Esophagus muscularis mucosa (tissue), 4 donors: ENCODE results near the gene RBM20. TPM values are rescaled to one million over a fixed set of nuclear protein-coding genes. Genes with fewer than 3 reads are reported as not detected.

Source experiments
- DNase-seq: peaks from one replicate; pipeline ENCODE4 v3.0.0-alpha.2; 2017; ENCODE audit errors: extremely low spot score
- H3K27ac ChIP-seq, 4 donors: fragments of 200-600 bp; sonication (generic); replicated peaks in 1 of 4; 1 replicate in 3 of 4; 2 replicates in 1 of 4; pipeline ENCODE4 v1.5.1; 2016 to 2019; ENCODE audit warnings: mild to moderate bottlenecking in 1 of 4
- H3K27me3 ChIP-seq, 4 donors: fragments of 200-600 bp; sonication (generic); one replicate each; pipeline versions ENCODE4 v1.5.1 to v1.6.0; 2016 to 2019
- H3K36me3 ChIP-seq, 4 donors: fragments of 200-600 bp; sonication (generic); one replicate each; pipeline ENCODE4 v1.5.1; 2016 to 2019
- H3K4me1 ChIP-seq, 4 donors: fragments of 200-600 bp; sonication (generic); one replicate each; pipeline ENCODE4 v1.5.1; 2016 to 2019
- H3K4me3 ChIP-seq, 4 donors: fragments of 200-600 bp; sonication (generic); 1 replicate in 2 of 4; 2 replicates in 2 of 4; pipeline ENCODE4 v1.5.1; 2016 to 2019; ENCODE audit warnings: mild to moderate bottlenecking in 4 of 4, moderate library complexity in 1 of 4
- H3K9me3 ChIP-seq, 4 donors: fragments of 200-600 bp; sonication (generic); 1 replicate in 3 of 4; 2 replicates in 1 of 4; pipeline ENCODE4 v1.5.1; 2016 to 2019
- EP300 ChIP-seq: sonication (generic); formaldehyde crosslinking; IDR thresholded peaks from one replicate; pipeline ENCODE4 v1.6.1; 2017; ENCODE audit warnings: antibody characterized with exemption
- POLR2A ChIP-seq: fragments of 450-650 bp; IDR thresholded peaks from one replicate; pipeline ENCODE4 v1.6.1; 2017; ENCODE audit warnings: antibody characterized with exemption, moderate library complexity, mild to moderate bottlenecking, low read depth
- POLR2AphosphoS5 ChIP-seq, 2 donors: sonication (generic); formaldehyde crosslinking; IDR thresholded peaks; one replicate each; pipeline ENCODE4 v1.6.1; 2017; ENCODE audit warnings: antibody characterized with exemption in 2 of 2
- WGBS: methylation state at CpG from one replicate; pipeline ENCODE4 v1.1.5; 2018; 5-methylcytosine and 5-hydroxymethylcytosine counted together
- intact Hi-C: fragments of 100-400 bp; cut with DNase I; formaldehyde crosslinking; loops from one replicate; pipeline ENCODE4 v1.15.1; 2023
- total RNA-seq, 4 donors: library from RNA; depleted of rRNA; stranded (reverse); fragments of >200 nt; gene quantifications; one replicate each; pipeline versions ENCODE4 v1.1.0 to v1.2.1, GENCODE V29; 2016
- TF ChIP-seq, protein P1 (sequence below), 3 experiments: fragments of 200-600 bp in 2 of 3; fragments of 450-650 bp in 1 of 3; sonication (generic) in 2 of 3; IDR thresholded peaks; one replicate each; pipeline ENCODE4 v1.5.1; 2017 to 2019; ENCODE audit warnings: antibody characterized with exemption in 3 of 3, mild to moderate bottlenecking in 2 of 3, moderate library complexity in 1 of 3

The RBM20 gene
- total RNA-seq, 4 donors from 2014 or later, result 5.3 to 7.7 (median 5.8) TPM

DNA sequence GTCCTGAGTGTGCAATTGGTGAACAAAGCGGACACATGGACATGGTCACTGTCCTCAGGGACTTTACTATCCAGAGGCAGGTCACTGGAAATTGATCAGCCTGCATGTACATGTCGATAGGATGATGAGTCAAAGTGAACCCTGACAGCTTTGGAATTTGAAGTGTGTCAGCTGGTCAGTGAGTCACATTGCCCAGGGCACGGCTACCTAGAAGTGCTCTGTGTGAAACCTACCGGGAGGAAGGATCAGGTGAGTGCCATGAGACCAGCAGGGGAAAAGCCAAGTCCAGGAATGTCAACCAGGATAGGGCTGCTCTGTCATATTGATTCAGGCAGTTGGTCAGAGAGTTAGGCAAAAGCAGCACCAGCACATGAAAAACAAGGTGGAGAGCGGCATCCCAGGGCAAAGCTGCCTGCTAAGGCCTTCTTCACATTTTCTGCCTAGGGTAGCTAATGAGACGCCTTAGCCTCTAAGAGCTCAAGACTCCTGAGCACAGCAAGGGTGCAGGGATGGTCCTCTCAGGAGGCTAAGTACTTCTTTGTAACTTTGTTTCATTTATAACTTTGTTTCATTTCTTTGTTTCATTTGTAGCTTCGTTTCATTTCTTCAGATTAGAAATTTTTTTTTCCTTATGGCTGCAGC is 208.2 kb downstream of the RBM20 start:
- no peaks in the 10 kb centered on the region for H3K27me3 ChIP-seq
- H3K4me1 ChIP-seq, result peaks cover 0 to 2% (median under 1%) of the 10 kb centered on the region in 4 donors
- no peaks in the 10 kb centered on the region for H3K9me3 ChIP-seq
- H3K36me3 ChIP-seq, result no peaks in the 10 kb centered on the region
- intact Hi-C loops, result no loop called here
- no peak overlapping the region for H3K4me3 ChIP-seq
- TF ChIP-seq EP300 (no peak), POLR2A (no peak)
- TF ChIP-seq, protein P1, sequence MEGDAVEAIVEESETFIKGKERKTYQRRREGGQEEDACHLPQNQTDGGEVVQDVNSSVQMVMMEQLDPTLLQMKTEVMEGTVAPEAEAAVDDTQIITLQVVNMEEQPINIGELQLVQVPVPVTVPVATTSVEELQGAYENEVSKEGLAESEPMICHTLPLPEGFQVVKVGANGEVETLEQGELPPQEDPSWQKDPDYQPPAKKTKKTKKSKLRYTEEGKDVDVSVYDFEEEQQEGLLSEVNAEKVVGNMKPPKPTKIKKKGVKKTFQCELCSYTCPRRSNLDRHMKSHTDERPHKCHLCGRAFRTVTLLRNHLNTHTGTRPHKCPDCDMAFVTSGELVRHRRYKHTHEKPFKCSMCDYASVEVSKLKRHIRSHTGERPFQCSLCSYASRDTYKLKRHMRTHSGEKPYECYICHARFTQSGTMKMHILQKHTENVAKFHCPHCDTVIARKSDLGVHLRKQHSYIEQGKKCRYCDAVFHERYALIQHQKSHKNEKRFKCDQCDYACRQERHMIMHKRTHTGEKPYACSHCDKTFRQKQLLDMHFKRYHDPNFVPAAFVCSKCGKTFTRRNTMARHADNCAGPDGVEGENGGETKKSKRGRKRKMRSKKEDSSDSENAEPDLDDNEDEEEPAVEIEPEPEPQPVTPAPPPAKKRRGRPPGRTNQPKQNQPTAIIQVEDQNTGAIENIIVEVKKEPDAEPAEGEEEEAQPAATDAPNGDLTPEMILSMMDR (IDR thresholded peaks at IDR 0.05), result no peak
- DNase-seq, result no peak
- H3K27ac ChIP-seq, result no peak overlapping the region
- WGBS, result 70% methylated on average over 7 of the region's 7 CpGs

DNA sequence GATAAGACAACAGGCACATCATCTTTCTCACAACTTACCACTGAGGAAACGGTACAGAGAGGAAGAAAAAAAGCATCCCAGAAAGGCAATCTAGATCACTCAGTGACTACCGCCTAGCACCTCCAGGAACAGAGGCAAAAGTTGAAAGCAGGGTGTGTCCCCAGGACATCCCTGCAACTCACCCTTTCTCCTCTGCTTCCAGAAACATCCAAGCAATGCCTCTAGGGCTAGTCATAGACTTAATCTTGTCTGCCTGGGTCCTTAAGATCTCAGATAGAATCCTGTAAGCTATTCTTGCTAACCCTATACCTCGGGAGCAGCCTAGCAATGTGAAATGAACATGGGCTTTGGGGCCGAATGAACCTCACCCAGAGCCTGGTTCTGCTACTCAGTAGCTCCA is 208.8 kb downstream of the RBM20 start:
- TF ChIP-seq EP300 (no peak), POLR2A (no peak), POLR2AphosphoS5 (IDR thresholded peaks at IDR 0.05) (no peak)
- TF ChIP-seq, protein P1 (IDR thresholded peaks at IDR 0.05), result no peak
- no peaks in the 10 kb centered on the region for H3K9me3 ChIP-seq
- no peak overlapping the region for H3K4me3 ChIP-seq
- peak; percentile 72 for DNase-seq
- H3K36me3 ChIP-seq, result no peaks in the 10 kb centered on the region
- intact Hi-C loops, result no loop called here
- H3K27me3 ChIP-seq, result no peaks in the 10 kb centered on the region
- H3K4me1 ChIP-seq, result peaks cover 0 to 8% (median 4%) of the 10 kb centered on the region in 4 donors
- no peak overlapping the region for H3K27ac ChIP-seq
- 82% methylated on average over 4 of the region's 4 CpGs for WGBS

DNA sequence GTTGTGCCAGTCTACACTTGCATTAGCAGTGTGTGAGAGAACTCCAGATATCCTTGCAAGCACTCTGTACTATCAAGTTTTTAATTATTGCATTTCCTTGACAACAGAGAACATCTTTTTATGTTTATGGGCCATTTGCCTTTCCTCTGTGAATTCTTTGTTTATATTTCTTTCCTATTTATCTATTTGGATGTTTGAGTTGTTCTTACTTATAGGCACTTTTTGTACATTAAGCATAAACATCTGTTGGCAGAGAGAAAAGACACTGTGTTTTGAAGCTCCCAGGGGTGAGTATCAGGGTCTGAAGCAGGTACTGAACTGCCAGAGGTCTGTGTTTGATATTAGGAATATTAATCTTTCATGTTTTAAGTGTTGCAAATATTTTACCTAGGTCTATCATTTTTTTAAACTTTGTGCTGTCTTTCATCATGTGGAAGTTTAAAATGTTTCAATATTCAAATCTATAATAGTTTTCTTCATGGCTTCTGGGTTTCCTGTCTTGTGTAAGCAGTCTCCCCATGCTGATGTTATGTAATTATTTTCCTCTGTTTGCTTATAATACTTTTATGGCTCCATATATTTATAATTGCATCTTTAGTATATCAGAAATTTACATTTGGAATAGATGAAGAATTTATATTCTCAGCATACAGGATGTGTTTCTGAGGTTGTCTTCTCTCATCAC is 209.9 kb downstream of the RBM20 start:
- Histone ChIP-seq H3K9me3 (no peaks in the 10 kb centered on the region), H3K4me3 (no peak overlapping the region), H3K36me3 (no peaks in the 10 kb centered on the region), H3K27ac (no peak overlapping the region), H3K27me3 (no peaks in the 10 kb centered on the region), H3K4me1 (peaks cover 3 to 13% (median 11%) of the 10 kb centered on the region in 4 donors)
- intact Hi-C loops, result no loop called here
- no peak for DNase-seq
- TF ChIP-seq, protein P1 (IDR thresholded peaks at IDR 0.05), result no peak
- TF ChIP-seq EP300 (no peak), POLR2AphosphoS5 (IDR thresholded peaks at IDR 0.05) (no peak)

DNA sequence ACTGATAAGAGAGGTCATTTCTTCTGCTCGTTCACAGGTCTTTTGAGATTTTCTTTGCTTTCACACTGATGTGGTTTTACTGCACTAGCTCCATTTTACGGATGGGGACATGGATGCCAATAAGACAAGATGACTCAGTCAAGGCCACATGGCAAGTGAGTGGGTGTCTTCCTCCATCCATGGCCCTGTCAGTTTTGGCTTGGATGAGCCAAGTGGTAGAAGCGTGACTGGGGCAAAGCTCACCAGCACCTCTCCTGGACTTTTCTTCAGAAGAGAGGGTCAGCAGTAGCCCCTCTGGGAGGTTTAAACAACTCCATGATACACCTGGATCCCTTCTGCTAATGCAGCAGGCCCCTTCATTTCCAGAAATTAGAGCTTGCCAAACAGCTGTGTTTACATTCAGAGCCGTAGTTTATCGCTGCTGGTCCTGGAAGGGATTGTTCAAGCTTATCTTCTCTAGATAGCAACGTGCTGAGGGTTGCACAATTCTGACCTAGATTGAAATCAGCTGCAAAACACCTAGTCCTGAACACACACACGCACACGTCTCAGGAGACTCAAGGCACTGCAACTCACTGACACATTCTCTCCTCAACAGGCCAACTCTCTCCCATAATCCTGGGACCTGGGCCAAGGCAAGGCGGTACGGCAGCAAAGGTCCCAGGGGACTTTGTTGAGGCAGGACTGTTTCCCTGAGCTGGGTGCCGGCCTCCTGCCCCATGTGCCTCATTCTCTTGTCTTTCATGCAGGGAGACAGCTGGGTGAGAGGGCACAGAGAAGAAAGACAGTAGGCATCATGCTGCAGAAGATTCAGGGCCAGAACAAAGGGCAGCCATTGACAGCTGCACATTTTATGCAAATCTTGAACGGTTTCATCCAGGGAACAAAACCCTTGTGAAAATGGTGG is 213.4 kb downstream of the RBM20 start:
- intact Hi-C loops, result no loop called here
- WGBS, result 54% methylated on average over 10 of the region's 12 CpGs
- no peak for DNase-seq
- H3K36me3 ChIP-seq, result no peaks in the 10 kb centered on the region
- H3K27me3 ChIP-seq, result no peaks in the 10 kb centered on the region
- H3K27ac ChIP-seq, result no peak overlapping the region
- TF ChIP-seq POLR2A (no peak), POLR2AphosphoS5 (IDR thresholded peaks at IDR 0.05) (peak; percentile 14 to 34), EP300 (no peak)
- TF ChIP-seq, protein P1 (IDR thresholded peaks at IDR 0.05), result no peak
- H3K9me3 ChIP-seq, result no peaks in the 10 kb centered on the region
- peaks cover 20 to 26% (median 23%) of the 10 kb centered on the region in 4 donors for H3K4me1 ChIP-seq
- H3K4me3 ChIP-seq, result no peak overlapping the region
